ENCODE measurements around the gene GNG2.

DNA sequence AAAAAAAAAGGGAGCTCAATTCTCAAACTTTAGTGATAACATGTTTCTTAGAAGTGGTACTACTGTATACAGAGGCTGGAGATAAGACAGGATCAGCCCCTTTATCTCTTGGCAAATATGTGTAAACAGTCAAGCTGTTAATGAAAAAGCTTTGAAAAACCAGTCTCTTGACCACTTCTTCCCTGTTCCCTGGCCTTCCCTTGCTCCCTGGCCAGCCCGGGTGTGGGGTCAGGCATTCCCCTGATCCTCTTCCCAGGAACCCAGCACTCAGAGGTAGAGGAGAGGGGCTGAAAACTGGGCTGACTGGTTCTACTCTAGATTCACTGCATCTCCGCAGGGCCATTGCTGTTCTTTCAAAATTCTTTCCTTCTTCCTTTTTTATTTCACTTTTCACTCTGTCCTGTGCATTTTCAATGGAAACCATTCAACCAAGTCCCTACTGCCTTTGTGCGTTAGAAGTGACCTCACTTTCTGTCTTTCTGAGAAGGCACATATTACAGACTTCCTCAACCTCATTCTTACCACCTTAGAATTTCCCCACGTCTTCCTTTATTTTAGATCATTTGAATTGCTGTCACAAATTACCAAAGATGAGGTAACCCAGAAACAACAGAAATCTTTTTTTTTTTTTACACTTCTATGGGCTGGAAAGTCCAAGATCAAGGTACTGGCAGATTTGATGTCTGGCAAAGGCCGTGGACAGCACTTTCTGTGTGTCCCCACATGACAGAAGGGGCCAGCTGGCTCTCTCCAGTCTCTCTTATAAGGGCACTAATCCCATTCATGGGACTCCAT, 5.7 kb downstream of the GNG2 start:
- TF ChIP-seq, protein P1, sequence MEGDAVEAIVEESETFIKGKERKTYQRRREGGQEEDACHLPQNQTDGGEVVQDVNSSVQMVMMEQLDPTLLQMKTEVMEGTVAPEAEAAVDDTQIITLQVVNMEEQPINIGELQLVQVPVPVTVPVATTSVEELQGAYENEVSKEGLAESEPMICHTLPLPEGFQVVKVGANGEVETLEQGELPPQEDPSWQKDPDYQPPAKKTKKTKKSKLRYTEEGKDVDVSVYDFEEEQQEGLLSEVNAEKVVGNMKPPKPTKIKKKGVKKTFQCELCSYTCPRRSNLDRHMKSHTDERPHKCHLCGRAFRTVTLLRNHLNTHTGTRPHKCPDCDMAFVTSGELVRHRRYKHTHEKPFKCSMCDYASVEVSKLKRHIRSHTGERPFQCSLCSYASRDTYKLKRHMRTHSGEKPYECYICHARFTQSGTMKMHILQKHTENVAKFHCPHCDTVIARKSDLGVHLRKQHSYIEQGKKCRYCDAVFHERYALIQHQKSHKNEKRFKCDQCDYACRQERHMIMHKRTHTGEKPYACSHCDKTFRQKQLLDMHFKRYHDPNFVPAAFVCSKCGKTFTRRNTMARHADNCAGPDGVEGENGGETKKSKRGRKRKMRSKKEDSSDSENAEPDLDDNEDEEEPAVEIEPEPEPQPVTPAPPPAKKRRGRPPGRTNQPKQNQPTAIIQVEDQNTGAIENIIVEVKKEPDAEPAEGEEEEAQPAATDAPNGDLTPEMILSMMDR (IDR thresholded peaks at IDR 0.05; ENCODE audit: poor library complexity) = no peak
- TF ChIP-seq EZH2 (IDR thresholded peaks at IDR 0.05; ENCODE audit: borderline replicate concordance) = no peak
- TF ChIP-seq EZH2phosphoT487 (IDR thresholded peaks at IDR 0.05; ENCODE audit: low read depth, severe bottlenecking, unreplicated experiment) = peak; percentile 59

All from hepatocyte (in vitro differentiated cells).